SK-N-MC (cell line): Measurements from ENCODE around the gene KLHL7.

ENCODE experiments used
- EZH2 ChIP-seq: fragments of 200-600 bp; sonication (generic); IDR thresholded peaks from one replicate; pipeline ENCODE4 v1.6.1; 2017; ENCODE audit warnings: antibody characterized with exemption
- POLR2AphosphoS5 ChIP-seq: IDR thresholded peaks from 2 replicates; pipeline ENCODE4 v1.6.1; 2012; ENCODE audit warnings: mild to moderate bottlenecking, low read depth, low read length, borderline replicate concordance

GRCh38 chr7:23062452-23062851 lies 43.1 kb upstream of the KLHL7 start:
- no peak for TF ChIP-seq POLR2AphosphoS5
- no peak for TF ChIP-seq EZH2
